RKO (cell line): ENCODE results near the gene RAPGEF5.

Source experiments
- DNase-seq: peaks from one replicate; pipeline ENCODE4 v3.0.0-alpha.2; 2016; ENCODE audit warnings: low spot score

The RAPGEF5 gene

GRCh38 chr7:22348379-22348778, 8.6 kb downstream of the RAPGEF5 start:
- DNase-seq: peak; percentile 32

GRCh38 chr7:22346383-22347107, 10.4 kb downstream of the RAPGEF5 start:
- DNase-seq: no peak

- DNase-seq: no peak
These were observed 12.3 kb downstream of the RAPGEF5 start for GRCh38 chr7:22344655-22345054.

DNA sequence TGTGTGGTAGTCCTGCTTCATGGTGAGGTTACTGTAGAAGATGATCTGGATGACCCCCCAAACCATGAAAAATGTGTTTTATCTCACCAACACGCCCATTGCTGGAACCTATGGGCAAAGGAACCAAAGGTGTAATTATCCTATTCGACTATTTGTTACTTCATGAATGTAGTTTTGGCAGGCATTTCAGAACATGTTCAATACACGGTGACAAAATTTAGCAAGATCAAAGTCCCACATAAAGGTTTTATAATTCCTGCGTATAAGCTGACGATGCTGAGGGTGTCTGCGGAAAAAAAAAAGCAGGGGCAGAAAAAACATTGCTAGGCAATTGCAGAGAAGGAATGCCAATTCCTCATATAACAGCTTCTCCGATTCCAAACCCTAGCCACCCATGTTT, 13.3 kb downstream of the RAPGEF5 start:
- no peak for DNase-seq

DNA sequence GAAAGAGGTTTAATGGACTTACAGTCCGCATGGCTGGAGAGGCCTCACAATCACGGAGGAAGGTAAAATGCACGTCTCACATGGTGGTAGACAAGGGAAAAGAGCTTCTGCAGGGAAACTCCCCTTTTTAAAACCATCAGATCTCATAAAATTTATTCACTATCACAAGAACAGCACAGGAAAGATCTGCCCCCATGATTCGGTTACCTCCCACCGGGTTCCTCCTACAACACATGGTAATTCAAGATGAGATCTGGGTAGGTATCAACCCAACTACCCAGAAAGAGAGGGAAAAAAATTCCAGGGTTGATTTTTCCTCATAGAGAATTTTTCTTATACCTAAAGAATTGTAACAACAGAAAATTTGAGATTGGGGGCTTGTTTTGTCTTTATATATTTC, 13.9 kb downstream of the RAPGEF5 start:
- no peak for DNase-seq

DNA sequence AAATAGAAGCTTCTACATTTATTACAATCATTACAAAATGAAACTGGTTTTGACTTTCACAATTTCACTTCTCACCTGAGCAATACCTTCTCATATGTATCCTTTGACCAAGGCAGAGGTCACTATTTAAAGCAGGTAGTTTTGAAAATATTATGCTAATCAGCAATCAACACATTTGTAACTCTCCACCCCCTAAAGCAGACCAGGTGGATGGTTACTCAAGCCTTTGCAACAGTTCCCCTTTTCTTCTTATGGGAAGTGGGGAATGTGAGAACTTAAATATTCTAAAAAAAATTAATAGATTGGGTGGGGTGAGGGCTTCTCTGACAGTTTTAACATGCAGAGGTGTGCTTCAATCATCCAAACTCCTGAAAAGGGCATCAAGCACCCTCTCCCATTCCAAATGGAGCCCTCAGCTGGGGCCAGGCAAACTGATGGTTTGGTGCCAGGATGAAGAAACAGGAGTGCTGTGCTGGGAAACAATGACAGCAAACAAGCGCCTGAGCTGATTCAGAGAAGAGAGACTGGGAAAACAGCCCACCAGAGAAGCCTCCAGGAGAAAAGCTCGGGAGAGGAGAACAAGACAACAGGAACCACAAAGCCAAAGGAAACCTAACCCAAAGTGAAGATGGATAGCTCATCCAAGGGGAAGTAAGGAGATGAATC, 17.1 kb downstream of the RAPGEF5 start:
- no peak for DNase-seq

DNA sequence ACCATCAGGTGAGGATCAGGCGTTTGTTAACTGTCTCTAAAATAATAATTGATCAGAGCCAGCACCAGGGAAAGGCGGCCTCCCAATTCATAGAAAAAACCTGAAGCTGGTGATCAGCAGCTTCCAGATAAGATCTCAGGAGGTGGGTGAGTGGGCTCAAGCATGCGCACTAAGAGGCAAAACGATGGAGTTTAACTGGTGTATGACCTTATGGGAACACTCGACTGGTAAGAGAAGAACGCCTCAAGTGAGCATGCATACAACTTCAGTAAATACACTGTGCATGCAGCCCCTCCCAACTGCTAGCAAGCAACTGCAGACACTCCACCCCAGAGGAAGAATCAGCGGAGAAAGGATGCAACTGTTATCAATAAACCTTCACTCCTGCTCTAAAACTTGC, 18.1 kb downstream of the RAPGEF5 start:
- no peak for DNase-seq

- DNase-seq: no peak
These were observed 18.5 kb downstream of the RAPGEF5 start for GRCh38 chr7:22338411-22338810.

DNA sequence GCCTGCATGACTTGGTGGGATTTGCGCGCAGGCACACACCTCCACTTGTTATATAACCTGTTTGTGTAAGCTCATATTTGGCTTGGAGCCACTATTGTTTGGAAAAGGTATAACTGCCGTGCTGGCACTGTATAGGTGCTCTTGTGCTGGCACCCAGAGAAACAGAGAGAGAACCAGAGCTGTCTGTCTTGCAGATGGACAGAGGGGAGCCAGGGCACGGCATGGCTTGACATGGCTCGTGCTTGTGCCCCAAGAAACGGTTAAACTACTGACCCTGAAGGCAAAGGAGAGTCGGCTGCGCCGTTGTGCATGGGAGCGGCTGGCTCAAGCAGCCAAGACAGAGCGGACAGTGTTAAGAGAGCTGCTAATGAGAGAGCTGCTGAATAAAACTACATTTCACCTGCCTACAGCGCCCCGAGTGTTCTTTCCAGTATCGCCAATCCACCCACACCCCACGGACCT, 23.2 kb downstream of the RAPGEF5 start:
- DNase-seq: no peak

GRCh38 chr7:22332461-22332870, 24.5 kb downstream of the RAPGEF5 start:
- DNase-seq: no peak

DNA sequence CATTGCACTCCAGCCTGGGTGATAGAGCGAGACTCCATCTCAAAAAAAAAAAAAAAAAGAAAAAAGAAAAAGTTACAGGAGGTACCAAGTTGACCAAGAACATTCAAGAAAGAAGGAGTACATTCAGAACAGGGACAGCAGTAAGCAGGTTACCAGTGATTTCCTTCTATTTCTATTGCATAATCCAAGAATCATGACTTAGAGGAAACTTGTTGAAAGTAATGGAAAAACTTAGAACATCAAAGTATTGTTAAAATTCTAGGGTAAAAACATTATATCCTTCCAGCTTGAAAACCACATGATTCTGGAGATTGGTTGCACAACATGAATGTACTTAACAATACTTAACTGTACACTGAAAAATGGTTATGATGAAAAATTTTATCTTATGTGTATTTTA, 25.2 kb downstream of the RAPGEF5 start:
- no peak for DNase-seq

GRCh38 chr7:22330903-22331302, 26.1 kb downstream of the RAPGEF5 start:
- DNase-seq: no peak

DNA sequence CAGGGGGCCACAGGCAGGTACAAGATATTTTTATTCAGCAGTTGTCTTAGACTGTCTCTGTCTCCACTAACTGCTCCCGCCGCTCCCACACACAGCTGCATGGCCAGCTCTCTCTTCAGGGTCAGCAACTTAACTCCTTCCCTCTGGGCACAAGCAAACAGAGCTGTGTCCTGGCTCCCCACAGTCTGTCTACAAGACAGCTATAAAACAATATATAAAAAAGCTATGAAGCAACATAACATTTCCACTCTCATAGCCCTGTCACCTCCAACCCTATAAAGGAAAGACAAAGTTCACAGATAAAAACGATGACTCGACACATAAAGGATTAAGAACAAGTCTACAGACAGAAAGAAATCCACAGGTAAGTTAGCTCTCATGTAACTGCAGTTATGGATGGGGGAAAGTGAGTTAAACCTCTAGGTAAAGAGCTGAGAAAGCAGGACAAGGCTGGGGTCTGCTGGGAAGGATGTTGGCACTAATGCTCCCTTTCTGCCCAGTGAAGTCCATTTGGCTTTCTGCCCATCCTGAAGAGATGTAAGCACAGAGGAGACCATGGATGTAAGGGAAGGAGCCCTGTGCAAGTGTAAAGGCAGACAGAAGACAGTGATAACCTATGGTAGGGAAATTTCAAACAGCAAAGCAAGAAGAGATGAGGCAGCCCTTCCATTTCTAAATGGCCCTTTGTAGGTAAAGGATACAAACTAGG, 27.0 kb downstream of the RAPGEF5 start:
- no peak for DNase-seq

DNA sequence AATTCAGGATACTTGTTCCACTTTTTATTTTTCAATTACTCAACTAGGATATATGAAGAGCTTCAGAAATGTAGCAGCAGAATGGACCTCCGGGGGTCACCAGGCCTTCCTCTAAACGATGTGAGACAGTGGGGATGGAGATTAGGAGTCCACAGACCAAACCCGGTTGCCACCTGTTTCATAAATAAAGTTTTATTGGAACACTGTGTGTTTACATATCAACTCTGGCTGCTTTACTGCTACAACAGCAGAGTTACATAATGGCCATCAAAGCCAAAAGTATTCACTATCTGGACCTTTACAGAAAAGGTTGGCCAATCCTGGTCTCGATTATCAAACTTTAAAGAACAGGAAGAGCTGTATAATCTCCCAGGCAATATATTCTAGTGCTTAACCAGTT, 30.8 kb downstream of the RAPGEF5 start:
- DNase-seq: no peak

GRCh38 chr7:22325671-22326070, 31.3 kb downstream of the RAPGEF5 start:
- DNase-seq: no peak

GRCh38 chr7:22323714-22324113, 33.2 kb downstream of the RAPGEF5 start:
- no peak for DNase-seq

DNA sequence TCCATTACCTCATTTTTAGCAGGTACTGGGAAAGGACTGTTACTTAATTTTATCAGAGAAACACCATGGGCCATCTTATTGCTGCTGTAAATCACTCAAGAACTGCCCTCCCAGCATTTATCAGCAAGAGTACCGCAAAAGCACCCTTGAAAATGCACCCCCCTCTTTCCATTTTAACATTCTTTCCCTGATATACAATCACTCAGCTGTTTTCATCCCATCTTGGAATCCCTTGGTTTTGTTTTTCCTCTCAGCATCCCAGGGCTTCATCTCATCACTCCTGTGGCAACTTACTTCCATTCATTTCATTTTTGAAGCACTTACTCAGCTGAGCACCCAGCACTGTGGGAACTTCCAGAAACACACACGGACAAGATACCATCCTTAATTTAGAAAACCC, 36.5 kb downstream of the RAPGEF5 start:
- no peak for DNase-seq

DNA sequence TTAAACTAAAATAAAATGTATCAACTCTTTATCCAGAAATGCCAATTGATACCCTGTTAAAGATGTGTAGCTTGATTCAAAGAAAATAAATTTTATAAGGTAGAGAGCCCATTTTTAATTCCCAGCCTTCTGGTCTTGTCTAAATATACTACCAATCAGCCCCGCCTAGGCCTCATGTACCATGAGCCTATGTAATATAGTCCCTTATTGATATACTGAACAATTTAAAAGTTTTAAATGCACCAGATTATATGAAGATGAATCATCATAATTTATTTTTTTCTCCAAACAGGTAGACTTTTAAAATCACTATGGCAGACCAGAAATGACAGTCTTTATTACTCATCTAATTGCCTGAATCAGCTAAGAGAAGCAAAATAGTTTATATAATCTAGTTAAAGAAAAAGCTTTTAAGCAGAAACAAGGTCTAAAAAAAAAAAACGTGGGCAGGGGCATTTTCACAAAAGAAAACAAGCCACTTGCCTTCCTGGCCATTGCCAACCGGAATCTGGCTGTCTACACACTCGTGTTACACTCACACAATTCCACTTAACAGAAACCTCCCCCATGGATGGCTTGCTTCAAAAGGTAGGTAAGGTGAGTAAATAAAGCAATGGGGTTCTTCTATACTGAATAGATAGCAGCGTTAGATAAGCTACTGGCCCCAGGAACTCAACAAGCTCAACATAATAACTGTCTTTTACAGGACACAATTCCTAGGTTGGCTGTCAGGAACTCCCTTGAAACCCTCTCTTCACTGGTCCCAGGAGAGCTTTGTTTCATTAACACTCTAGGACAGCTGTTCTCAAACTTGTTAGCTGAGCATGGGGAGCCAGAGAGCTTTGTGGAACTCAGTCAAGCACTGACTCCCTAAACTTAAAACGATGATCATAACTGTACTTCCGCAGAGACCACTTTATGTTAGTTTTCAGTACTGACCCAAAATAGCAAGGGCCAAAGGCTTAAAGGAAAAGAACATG, 37.2 kb downstream of the RAPGEF5 start:
- DNase-seq: no peak

DNA sequence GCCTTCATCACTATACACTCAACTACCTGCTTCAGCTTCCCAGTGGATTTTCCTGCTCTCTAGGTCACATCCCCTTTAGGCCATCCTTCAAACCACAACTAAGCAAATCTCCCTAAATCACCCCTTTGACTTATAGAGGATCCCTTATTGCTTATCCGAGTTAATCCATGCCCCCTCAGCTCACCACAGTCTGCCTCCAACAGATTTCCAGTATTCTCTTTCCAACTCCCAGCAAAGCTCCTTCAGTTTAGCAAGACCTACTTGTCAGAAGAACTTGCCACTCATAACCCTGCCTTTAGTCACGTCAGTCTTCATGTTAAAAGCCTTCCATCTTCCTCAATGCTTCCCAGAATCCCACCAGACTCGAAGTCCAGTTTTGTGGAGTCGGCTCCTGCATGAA, 38.6 kb downstream of the RAPGEF5 start:
- no peak for DNase-seq

GRCh38 chr7:22317632-22318031, 39.3 kb downstream of the RAPGEF5 start:
- no peak for DNase-seq

DNA sequence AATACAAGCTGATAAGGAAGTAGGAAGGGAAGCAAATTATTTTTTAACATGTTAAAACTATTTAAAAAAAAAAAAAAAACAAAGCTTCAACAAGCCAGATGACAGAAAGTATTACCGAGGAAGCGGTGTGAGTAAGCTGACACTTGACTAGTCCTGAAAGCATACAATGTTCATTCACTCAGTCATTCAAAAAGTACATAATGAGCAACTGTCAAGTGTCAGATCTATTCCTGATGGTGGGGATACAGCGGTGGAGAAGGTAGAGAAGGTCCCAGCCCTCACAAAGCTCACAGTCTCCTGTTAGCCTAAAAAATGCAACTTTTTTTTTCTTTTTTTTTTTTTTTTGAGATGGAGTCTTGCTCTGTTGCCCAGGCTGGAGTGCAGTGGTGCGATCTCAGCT, 40.0 kb downstream of the RAPGEF5 start:
- no peak for DNase-seq

GRCh38 chr7:22307816-22308215, 49.1 kb downstream of the RAPGEF5 start:
- DNase-seq: no peak
